Measurements from ENCODE around the gene ZW10.
"Not testable (repeated sequence)": the region's sequence is repeated elsewhere in the genome, so short reads cannot be mapped to it uniquely, and the experiment has no call there.

Gene ZW10

DNA sequence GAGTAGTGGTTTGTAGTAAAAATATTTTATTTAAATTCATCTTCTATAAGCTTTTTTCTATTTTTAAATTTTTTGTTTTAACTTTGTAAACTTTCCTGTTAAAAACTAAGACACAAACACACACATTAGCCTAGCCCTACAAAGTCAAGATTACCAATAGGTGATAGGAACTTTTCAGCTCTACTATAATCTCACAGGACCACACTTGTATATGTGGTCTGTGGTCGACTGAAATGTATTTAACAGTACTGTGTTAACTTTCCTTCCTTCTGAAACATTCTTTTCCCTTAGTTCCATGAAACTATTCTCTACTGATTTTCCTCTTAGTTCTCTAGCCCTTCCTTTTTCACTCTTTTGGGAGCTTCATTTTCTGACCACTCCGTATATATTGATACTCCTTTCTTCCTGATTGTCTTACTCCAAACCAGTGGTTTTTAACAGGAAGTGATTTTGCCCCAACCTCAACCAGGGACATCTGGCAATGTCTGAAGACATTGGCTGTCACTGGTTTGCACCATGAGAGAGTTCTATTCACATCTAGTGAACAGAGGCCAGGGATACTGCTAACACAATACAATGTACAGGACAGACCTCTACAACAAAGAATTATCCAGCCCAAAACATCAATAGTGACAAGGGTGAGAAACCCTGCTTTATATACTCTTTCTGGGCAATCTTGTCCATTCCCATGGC lies 8.8 kb downstream of the ZW10 start:
- H3K4me3 ChIP-seq (ENCODE audit: low read depth, low read length), result no peak overlapping the region
- no peak for DNase-seq (ENCODE audit: low read depth)
- TF ChIP-seq, protein P1, sequence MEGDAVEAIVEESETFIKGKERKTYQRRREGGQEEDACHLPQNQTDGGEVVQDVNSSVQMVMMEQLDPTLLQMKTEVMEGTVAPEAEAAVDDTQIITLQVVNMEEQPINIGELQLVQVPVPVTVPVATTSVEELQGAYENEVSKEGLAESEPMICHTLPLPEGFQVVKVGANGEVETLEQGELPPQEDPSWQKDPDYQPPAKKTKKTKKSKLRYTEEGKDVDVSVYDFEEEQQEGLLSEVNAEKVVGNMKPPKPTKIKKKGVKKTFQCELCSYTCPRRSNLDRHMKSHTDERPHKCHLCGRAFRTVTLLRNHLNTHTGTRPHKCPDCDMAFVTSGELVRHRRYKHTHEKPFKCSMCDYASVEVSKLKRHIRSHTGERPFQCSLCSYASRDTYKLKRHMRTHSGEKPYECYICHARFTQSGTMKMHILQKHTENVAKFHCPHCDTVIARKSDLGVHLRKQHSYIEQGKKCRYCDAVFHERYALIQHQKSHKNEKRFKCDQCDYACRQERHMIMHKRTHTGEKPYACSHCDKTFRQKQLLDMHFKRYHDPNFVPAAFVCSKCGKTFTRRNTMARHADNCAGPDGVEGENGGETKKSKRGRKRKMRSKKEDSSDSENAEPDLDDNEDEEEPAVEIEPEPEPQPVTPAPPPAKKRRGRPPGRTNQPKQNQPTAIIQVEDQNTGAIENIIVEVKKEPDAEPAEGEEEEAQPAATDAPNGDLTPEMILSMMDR (IDR thresholded peaks at IDR 0.05; ENCODE audit: control insufficient read depth, extremely low read depth, insufficient read depth), result no peak

DNA sequence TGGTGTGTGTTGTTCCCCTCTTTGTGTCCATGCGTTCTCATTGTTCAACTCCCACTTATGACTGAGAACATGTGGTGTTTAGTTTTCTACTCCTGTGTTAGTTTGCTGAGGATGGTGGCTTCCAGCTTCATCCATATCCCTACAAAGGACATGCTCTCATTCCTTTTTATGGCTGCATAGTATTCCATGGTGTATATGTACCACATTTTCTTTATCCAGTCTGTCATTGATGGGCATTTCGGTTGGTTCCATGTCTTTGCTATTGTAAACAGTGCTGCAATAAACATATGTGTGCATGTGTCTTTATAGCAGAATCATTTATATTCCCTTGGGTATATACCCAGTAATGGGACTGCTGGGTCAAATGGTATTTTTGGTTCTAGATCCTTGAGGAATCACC lies 10.5 kb downstream of the ZW10 start:
- DNase-seq (ENCODE audit: low read depth); H3K4me3 ChIP-seq (ENCODE audit: low read depth, low read length): not testable (repeated sequence)

DNA sequence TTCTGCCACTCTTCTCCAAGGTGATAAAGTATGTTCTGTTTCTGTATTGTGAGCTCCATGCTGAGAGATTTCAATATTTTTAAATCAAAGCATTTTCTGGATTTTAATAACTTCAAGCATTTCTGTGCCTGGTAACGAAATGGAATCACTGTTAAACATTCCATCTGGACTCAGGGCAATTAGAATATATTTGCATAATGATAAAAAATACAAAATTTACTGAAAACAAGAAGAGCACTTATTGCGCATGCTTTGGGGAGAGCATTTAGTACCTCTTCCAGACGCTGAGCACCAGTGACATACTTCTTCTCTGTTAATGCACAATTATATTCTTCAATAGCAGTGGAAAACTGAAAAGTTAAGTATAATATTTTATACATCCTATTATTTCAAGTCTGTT lies 13.3 kb downstream of the ZW10 start:
- TF ChIP-seq, protein P1 (IDR thresholded peaks at IDR 0.05; ENCODE audit: control insufficient read depth, extremely low read depth, insufficient read depth), result no peak
- no peak overlapping the region for H3K4me3 ChIP-seq (ENCODE audit: low read depth, low read length)

DNA sequence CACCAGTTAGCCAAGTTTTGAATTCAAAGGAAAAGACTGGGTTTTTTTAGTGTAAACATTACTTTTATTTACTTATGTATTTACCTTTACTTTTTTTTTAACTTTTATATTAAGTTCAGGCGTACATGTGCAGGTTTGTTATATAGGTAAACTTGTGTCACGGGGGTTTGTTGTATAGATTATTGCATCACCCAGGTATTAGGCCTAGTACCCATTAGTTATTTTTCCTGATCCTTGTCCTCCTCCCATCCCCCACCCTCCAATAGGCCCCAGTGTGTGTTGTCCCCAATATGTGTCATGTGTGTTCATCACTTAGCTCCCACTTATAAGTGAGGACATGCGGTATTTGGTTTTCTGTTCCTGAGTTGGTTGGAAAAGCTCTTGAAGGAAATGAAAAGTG lies 20.6 kb downstream of the ZW10 start:
- no peak overlapping the region for H3K4me3 ChIP-seq (ENCODE audit: low read depth, low read length)
- no peak for DNase-seq (ENCODE audit: low read depth)
- TF ChIP-seq, protein P1 (IDR thresholded peaks at IDR 0.05; ENCODE audit: control insufficient read depth, extremely low read depth, insufficient read depth), result no peak

More for the DNA sequence above, 13.3 kb downstream of the ZW10 start:
- DNase-seq (ENCODE audit: low read depth), result no peak

DNA sequence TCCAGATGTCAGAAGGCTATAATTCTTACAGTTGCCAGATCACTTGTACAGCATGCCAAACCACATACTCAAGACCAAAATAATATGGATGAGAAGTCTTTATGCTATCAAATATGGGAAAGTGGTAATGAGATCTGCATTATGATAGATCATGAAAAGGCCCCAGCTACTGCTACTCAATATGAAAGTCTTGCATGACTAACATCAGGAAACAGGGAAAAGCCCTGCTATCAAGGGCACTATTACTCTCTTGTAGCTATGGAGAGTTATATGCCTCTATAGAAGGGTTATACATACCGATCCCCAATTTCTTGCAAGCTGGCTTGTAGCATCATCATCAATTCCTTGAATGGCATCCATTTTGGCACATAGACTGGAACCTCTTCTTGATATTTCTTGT lies 37.2 kb downstream of the ZW10 start:
- H3K4me3 ChIP-seq (ENCODE audit: low read depth, low read length), result no peak overlapping the region
- no peak for DNase-seq (ENCODE audit: low read depth)
- TF ChIP-seq, protein P1 (IDR thresholded peaks at IDR 0.05; ENCODE audit: control insufficient read depth, extremely low read depth, insufficient read depth), result no peak

DNA sequence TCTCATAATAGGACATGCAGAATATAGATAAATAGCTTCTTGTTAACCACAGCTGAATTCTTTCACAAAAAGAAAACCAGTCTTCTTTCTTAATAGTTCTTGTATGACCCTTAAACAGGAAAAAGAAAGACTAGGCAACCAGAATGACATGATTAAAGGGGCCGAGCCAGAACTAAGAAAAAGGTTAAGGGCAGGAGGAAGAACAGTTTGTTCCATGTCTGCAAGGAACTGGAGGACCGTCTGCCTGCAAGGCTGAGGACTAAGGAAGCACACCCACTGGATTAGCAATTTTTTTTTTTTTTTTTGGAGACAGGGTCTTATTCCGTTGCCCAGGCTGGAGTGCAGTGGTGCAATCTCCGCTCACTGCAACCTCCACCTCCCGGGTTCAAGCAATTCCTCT lies 41.4 kb downstream of the ZW10 start:
- TF ChIP-seq, protein P1 (IDR thresholded peaks at IDR 0.05; ENCODE audit: control insufficient read depth, extremely low read depth, insufficient read depth), result no peak
- no peak for DNase-seq (ENCODE audit: low read depth)
- H3K4me3 ChIP-seq (ENCODE audit: low read depth, low read length), result no peak overlapping the region

DNA sequence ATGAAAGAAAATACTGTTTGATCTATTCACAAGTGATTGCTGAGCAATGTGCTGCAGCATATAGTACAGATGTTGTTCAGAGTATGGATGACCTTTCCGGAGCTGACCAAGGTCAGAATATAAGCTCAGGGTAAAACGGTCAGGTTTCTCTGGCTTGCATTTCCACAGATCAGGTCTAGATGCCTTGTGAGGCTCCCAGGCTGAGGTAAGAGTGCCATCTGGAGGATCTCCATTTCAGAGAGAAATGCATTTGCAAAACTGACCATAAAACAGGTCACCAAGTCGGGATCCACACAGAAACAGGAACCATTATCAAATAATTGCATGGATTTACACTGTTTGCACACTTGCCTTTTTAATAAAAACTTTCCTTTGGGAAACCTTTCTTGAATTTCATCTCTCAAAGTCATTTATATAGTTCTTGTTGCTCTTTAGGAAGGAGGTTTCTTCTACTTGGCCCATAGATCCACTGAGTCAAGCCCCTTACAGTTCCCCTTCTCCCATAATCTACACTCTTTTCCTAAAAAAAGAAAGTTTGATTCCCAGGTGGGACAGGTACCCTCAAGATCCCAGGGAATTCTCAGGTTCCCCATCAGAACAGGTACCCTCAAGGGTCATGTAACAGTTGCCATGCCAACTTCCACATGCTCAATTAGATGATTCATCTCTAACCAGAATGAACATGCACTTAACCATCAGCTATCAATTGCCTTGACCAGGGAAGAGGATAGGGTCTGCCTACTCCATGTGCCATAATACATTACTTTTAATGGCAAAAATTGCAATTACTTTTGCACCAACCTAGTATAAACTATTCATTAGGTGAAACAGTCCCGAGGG lies 42.4 kb downstream of the ZW10 start:
- DNase-seq (ENCODE audit: low read depth), result peak; percentile 46
- no peak overlapping the region for H3K4me3 ChIP-seq (ENCODE audit: low read depth, low read length)
- TF ChIP-seq, protein P1 (IDR thresholded peaks at IDR 0.05; ENCODE audit: control insufficient read depth, extremely low read depth, insufficient read depth), result peak; percentile 76
